Endodermal cell (in vitro differentiated cells): ENCODE data around the gene CC2D1B. TPM values are rescaled to one million over a fixed set of nuclear protein-coding genes. Genes with fewer than 3 reads are reported as not detected.

ENCODE experiments used
- DNase-seq: peaks from one replicate; pipeline ENCODE4 v3.0.0-alpha.2; 2017
- H3K27ac ChIP-seq: 2 replicates; pipeline ENCODE4 v1.5.1; 2013; ENCODE audit warnings: mild to moderate bottlenecking, low read depth, low read length, moderate library complexity
- H3K27me3 ChIP-seq: 2 replicates; pipeline ENCODE4 v1.6.1; 2013; ENCODE audit warnings: mild to moderate bottlenecking, low read length, moderate library complexity; ENCODE audit not compliant: insufficient read depth, control insufficient read depth, poor library complexity, severe bottlenecking
- H3K36me3 ChIP-seq: 2 replicates; pipeline ENCODE4 v1.7.0; 2013; ENCODE audit warnings: mild to moderate bottlenecking, low read length, moderate library complexity; ENCODE audit not compliant: control insufficient read depth, insufficient read depth
- H3K4me1 ChIP-seq: one replicate; pipeline ENCODE4 v1.7.0; 2013; ENCODE audit warnings: low read length; ENCODE audit not compliant: control insufficient read depth, insufficient read depth
- H3K4me3 ChIP-seq: 2 replicates; pipeline ENCODE4 v1.5.1; 2013; ENCODE audit warnings: mild to moderate bottlenecking, low read length, moderate library complexity
- H3K9ac ChIP-seq: 2 replicates; pipeline ENCODE4 v1.6.1; 2013; ENCODE audit warnings: mild to moderate bottlenecking, low read length, moderate library complexity; ENCODE audit not compliant: poor library complexity, severe bottlenecking; ENCODE audit errors: extremely low read depth
- H3K9me3 ChIP-seq: 2 replicates; pipeline ENCODE4 v1.6.1; 2013; ENCODE audit warnings: mild to moderate bottlenecking, low read length, moderate library complexity; ENCODE audit not compliant: control insufficient read depth
- H3K27ac Mint-ChIP-seq: 2 replicates; pipeline ENCODE4 v1.8.0; 2020; ENCODE audit warnings: mixed read lengths
- H3K27me3 Mint-ChIP-seq: 2 replicates; pipeline ENCODE4 v1.8.0; 2021; ENCODE audit warnings: mild to moderate bottlenecking, mixed read lengths; ENCODE audit not compliant: insufficient read depth
- H3K36me3 Mint-ChIP-seq: 2 replicates; pipeline ENCODE4 v1.8.0; 2020; ENCODE audit warnings: low read depth, mixed read lengths
- H3K4me1 Mint-ChIP-seq: 2 replicates; pipeline ENCODE4 v1.8.0; 2020; ENCODE audit warnings: mixed read lengths
- H3K4me3 Mint-ChIP-seq: 2 replicates; pipeline ENCODE4 v1.8.0; 2020; ENCODE audit warnings: mild to moderate bottlenecking, moderate library complexity, mixed read lengths
- H3K9me3 Mint-ChIP-seq: 2 replicates; pipeline ENCODE4 v1.8.0; 2020; ENCODE audit warnings: mild to moderate bottlenecking, mixed read lengths
- CTCF ChIP-seq: fragments of 200-600 bp; sonication (generic); conservative IDR thresholded peaks from 2 replicates; pipeline ENCODE4 v1.5.0; 2021; ENCODE audit warnings: antibody characterized with exemption, mild to moderate bottlenecking
- WGBS, 2 experiments: methylation state at CpG; one replicate each; pipeline versions ENCODE4 v1.1.5 to v1.1.7; 2013; ENCODE audit warnings: missing lambda C conversion rate in 2 of 2, mixed read lengths in 1 of 2; ENCODE audit not compliant: insufficient coverage in 1 of 2, insufficient read length in 1 of 2; 5-methylcytosine and 5-hydroxymethylcytosine counted together
- total RNA-seq, 2 donors: library from RNA; stranded (reverse); fragmentation: NEBNext Ultra II Directional in 1 of 2; extraction: Animal tissue kit (Norgen Biotek cat#: 25700) in 1 of 2; gene quantifications; 2 replicates in 1 of 2; 3 replicates in 1 of 2; pipeline ENCODE4 v1.2.1, GENCODE V29; 2021

The CC2D1B gene
- total RNA-seq, 2 donors from 2014 or later = 32.7 to 50.1 TPM

DNA sequence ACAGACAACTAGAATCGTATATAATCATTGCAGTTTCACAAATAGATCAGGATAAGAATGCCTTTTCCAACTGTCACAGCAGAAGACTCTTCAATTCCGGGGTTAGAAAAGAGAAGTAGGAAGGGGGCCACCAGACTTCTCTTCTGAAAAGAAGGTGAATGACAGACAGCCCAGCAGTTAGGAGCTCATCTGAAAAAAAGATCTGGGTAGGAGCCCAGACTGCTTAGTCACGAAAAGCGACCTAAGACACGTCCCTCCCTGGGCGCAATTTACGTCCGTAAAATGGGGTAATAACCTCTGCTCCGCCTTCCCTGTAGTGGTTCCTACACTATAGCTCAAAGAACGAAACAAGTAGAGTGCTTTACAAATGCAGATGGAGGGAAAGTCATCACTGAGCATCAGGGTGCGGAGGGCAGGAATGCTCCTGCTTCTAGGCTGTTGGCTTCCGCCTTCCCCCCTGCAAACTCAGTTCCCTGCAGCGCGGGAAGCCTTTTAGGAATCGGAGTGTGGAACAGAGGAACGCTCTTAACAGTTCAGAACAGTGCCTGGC, 37.6 kb upstream of the CC2D1B start:
- Histone ChIP-seq H3K9me3 (no peaks in the 10 kb centered on the region), H3K36me3 (peaks cover 43% of the 10 kb centered on the region)
- peaks cover 49% of the 10 kb centered on the region for H3K36me3 Mint-ChIP-seq

GRCh38 chr1:52402860-52403240, 36.8 kb upstream of the CC2D1B start:
- no peaks in the 10 kb centered on the region for H3K27me3 ChIP-seq
- 70% methylated on average over 3 of the region's 3 CpGs; no CpG with 5 or more reads in 1 of the 2 experiments for WGBS, 2 experiments
- Mint-ChIP-seq H3K4me3 (peak overlapping the region; percentile 96), H3K36me3 (peaks cover 43% of the 10 kb centered on the region), H3K9me3 (no peaks in the 10 kb centered on the region), H3K4me1 (peaks cover 16% of the 10 kb centered on the region), H3K27me3 (no peaks in the 10 kb centered on the region), H3K27ac (no peak overlapping the region)
- H3K9ac ChIP-seq = peak overlapping the region; percentile 97
- no peak overlapping the region for H3K27ac ChIP-seq
- no peak for TF ChIP-seq CTCF
- peaks cover 37% of the 10 kb centered on the region for H3K36me3 ChIP-seq
- no peaks in the 10 kb centered on the region for H3K9me3 ChIP-seq
- no peak for DNase-seq
- H3K4me1 ChIP-seq = no peaks in the 10 kb centered on the region
- peak overlapping the region; percentile 97 for H3K4me3 ChIP-seq

More for the DNA sequence above, 37.6 kb upstream of the CC2D1B start:
- Histone ChIP-seq H3K9ac (peak overlapping the region; percentile 97), H3K4me1 (no peaks in the 10 kb centered on the region), H3K27me3 (no peaks in the 10 kb centered on the region), H3K27ac (peak overlapping the region; percentile 93), H3K4me3 (peak overlapping the region; percentile 97)
- peak overlapping the region; percentile 96 for H3K4me3 Mint-ChIP-seq
- no peaks in the 10 kb centered on the region for H3K27me3 Mint-ChIP-seq
- peak overlapping the region; percentile 99 for H3K27ac Mint-ChIP-seq
- DNase-seq = peak; percentile 84
- H3K9me3 Mint-ChIP-seq = no peaks in the 10 kb centered on the region
- WGBS, 2 experiments = 0 to 6% methylated on average over 7 to 16 of the region's 16 CpGs
- peaks cover 16% of the 10 kb centered on the region for H3K4me1 Mint-ChIP-seq
- no peak for TF ChIP-seq CTCF

GRCh38 chr1:52400131-52400530, 34.1 kb upstream of the CC2D1B start:
- no peak overlapping the region for H3K27ac Mint-ChIP-seq
- no peaks in the 10 kb centered on the region for H3K9me3 Mint-ChIP-seq
- no peaks in the 10 kb centered on the region for H3K9me3 ChIP-seq
- 97 to 100% methylated on average over 3 to 5 of the region's 6 CpGs for WGBS, 2 experiments
- H3K4me3 ChIP-seq = no peak overlapping the region
- peaks cover 48% of the 10 kb centered on the region for H3K36me3 ChIP-seq
- no peak for DNase-seq
- peaks cover 45% of the 10 kb centered on the region for H3K36me3 Mint-ChIP-seq
- H3K4me1 Mint-ChIP-seq = peaks cover 14% of the 10 kb centered on the region
- H3K4me3 Mint-ChIP-seq = no peak overlapping the region
- H3K27ac ChIP-seq = no peak overlapping the region
- no peaks in the 10 kb centered on the region for H3K4me1 ChIP-seq
- TF ChIP-seq CTCF = no peak
- H3K27me3 ChIP-seq = no peaks in the 10 kb centered on the region
- H3K27me3 Mint-ChIP-seq = no peaks in the 10 kb centered on the region
- H3K9ac ChIP-seq = no peak overlapping the region
